Right lobe of liver (tissue), 4 donors: Measurements from ENCODE around the gene BPIFA2.

Experiments
- CTCF ChIP-seq, 4 donors: fragments of 200-600 bp in 3 of 4; fragments of 450-650 bp in 1 of 4; IDR thresholded peaks; one replicate each; pipeline versions ENCODE4 v1.5.1 to v1.8.0; 2016 to 2022; ENCODE audit warnings: antibody characterized with exemption in 4 of 4, mild to moderate bottlenecking in 2 of 4
- POLR2A ChIP-seq: fragments of 450-650 bp; IDR thresholded peaks from one replicate; pipeline ENCODE4 v1.6.1; 2017; ENCODE audit warnings: antibody characterized with exemption, mild to moderate bottlenecking
- donor health status: DM: no; HTN: no; CAD: no.
- donor health status: DM: no; HTN: no; CAD: no.
- donor health status: DM: no; HTN: yes; CAD: no.

DNA sequence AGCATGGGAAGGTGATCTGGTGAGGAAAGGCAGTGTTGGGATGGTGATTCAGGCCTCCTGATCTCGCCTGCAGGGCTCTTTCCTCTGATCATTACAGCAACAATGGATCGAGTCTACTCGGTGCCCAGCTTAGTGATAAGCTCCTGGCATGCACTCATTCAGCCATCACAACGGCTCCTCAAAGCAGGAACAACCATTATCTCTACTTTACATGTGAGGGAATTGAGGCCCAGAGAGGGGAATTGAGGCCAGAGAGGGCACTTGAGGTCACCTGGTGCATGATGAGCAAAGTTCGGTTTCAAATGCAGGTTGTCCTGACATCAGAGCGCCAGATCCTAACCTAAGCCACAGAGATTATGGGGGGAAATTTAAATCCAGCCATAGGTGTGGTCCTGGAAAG, 42.0 kb upstream of the BPIFA2 start:
- TF ChIP-seq CTCF (IDR thresholded peaks at IDR 0.05) (no peak), POLR2A (no peak)
